ENCODE results near the gene ARMC9.

The ARMC9 gene

GRCh38 chr2:231207734-231208133 lies 9.3 kb downstream of the ARMC9 start:
- no peak for DNase-seq

- DNase-seq: no peak
These were observed 12.4 kb downstream of the ARMC9 start for GRCh38 chr2:231210782-231211181.

DNA sequence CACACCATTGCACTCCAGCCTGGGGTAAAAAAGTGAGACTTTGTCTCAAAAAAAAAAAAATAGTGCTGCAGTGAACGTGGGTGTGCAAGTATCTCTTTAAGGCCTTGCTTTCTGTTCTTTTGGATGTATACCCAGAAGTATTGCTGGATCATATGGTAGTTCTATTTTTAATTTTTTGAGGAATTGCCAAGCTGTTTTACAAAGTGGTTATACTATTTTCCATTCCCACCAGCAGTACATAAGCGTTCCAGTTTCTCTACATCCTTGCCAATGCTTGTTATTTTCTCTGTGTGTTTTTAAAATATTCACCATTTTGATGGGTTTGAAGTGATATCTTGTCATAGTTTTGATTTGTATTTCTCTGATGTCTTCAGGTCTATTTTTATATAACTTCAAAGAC lies 13.1 kb downstream of the ARMC9 start:
- DNase-seq: no peak

DNA sequence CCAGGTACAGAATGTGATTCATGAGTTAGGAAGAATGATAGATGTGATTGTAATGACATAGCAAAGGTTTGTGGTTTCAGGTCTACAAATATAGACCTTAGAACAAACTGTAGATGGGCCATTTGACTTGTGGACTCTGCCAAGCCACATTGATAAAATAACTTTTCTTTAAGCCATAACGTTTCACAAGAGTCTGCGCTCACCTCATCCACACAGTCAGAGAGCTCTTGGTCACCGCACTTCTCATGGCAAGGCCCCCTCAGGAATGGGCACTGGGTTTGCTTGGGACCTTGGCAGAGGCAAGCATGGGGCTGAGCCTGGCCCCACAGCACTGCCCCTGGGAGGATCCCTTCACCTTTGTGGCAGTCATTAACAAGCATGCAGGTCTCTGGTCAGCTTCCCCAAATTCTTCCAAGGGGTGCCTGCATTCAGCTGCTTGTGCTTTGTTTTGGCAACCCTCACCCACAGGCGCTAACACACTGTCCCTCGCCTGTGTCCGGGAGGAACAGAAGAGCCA lies 14.0 kb downstream of the ARMC9 start:
- no peak for DNase-seq

DNA sequence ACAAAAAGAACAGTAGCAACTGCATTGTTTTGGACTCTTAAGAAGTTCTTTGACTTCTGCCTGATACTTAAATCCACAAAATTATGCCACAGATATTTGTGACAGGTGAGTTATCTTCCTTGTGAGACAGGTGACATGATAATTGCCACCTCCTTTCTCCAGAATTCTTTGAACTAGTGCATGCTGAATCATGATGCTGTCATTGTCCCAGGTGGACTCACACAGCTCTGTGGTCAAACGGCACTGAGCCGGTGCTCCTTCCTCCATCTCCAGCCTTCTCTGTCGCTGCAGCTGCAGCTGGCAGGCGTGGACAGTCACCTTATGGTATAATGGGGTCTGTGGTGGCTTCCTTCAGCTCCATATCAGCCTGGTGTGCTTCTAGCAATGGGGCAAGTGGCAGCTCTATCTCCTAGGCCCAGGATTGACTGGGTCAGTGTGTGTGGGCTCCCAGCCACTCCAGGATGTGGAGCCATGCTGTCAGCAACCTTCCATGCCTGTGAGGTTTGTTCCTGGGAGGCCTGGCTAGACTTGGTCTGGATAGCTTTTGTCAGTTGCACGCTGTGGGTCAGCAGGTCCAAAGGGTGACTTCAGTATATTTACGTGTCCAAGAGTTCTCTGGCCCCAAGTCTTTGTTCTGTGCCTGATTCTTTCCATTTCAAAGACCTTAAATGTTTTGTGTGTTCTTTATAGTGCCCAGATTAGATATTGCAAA lies 15.7 kb downstream of the ARMC9 start:
- DNase-seq: no peak

GRCh38 chr2:231218366-231218765 lies 19.9 kb downstream of the ARMC9 start:
- no peak for DNase-seq

DNA sequence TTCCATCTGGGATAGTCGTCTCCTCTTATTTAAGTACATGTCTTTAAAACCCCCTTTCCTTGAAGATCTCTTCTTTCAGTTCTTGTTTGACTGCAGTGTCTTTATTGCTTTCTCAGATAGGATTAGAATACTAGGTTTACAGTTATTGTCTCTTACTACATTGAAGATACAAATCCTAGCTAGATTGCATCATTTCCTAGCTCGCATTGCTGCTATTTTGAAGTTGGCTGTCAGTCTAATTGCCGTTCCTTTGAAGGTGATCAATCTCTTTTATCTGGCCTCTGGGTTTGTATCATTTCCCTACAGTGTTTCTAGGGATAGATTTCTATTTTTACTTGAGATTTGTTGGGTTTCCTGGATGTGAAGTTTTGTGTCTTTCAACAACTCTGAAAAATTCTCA lies 20.9 kb downstream of the ARMC9 start:
- DNase-seq: no peak

DNA sequence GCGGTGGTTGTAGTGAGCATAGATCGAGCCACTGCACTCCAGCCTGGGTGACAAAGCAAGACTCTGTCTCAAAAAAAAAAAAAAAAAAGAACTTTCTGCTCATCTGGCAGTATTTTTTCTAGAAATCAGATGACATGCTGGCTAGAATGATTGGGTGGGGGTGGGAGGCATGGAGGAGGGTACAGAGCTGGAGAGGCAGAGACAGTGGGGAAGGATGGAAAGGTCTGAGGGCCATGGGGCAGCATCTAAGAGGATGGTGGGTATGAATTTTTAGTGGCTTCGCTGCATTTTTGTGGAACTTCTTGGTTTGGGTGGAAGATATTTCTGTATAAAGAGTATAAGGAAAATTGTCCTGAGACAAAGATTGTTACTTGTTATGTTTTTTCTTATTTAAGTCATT lies 23.3 kb downstream of the ARMC9 start:
- DNase-seq: no peak

DNA sequence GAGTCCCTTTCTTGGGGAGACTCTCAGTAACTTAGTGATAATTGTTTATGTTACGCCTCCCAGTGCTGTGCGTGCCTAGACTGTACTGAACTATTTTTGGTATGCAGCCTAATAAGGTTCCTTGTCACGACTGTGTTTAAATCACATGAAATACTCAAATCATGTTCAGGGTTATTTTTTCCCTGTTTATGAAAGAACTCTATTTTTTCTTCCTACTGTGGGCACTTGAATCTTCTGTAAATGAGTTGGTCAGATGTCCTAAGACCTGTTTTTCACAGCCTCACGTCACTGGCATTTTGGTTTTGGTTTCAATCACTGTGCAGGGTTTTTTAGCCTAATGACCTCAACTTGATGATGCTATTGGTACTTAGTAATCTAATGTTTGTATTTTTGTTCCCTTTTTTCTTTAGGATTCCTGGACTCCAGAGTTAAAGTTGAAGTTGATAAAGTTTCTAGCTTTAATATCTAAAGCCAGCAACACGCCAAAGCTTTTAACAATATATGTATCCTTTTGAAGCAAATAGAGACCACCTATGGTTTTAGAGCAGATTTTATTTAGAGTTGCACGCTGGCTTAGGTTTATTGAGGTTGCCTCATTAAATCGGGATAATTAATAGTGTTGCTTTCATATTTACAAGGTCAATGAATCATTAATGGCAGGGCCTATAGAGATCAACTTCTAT lies 24.0 kb downstream of the ARMC9 start:
- DNase-seq: no peak

DNA sequence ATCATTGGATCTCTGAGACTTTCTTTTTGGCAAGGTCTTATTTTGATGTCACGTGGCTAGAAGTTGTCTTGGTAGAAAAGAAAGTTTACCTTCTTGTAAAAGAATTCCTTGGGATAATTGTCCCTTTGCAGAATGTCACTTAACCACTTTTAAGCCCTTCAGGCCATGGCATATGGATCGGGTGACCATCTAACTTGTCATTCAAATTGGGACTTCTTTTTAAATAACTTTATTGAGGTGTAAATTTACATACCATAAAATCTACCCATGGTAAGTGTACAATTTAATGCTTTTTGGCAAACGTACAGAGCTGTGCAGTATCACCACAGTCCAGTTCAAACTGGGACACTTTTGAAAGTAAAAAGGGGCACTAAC lies 24.6 kb downstream of the ARMC9 start:
- DNase-seq: no peak

- DNase-seq: no peak
These were observed 25.1 kb downstream of the ARMC9 start for GRCh38 chr2:231223458-231223976.

GRCh38 chr2:231227310-231228162 lies 29.1 kb downstream of the ARMC9 start:
- peak; percentile 6 to 19 for DNase-seq

GRCh38 chr2:231228223-231228622 lies 29.8 kb downstream of the ARMC9 start:
- DNase-seq: no peak

DNA sequence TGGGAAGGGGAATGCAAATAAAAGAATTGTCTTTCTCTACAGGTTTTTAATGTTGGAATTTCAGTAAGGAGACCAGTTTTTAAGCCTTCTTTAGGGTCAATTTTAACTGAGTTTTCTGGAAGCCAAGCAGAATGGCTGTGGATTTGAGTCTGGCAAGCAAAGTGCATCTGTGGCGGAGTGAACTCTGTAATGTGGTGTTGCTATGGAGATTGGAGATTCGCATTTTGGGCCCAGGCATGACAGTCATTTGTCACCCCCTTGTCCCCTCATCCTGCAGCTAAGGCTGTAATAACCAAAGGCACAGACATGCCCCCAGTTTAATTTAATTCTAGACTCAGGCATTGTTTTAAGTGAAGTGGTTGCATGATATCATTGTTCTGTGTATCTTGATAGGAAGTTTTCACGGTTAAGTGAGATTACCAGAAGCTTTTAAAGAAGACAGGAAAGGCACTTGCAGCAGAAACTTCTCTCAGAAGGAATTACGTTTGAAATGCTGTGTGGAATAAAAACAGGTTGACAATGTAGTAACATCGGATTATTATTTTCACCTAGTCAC lies 30.6 kb downstream of the ARMC9 start:
- no peak for DNase-seq

DNA sequence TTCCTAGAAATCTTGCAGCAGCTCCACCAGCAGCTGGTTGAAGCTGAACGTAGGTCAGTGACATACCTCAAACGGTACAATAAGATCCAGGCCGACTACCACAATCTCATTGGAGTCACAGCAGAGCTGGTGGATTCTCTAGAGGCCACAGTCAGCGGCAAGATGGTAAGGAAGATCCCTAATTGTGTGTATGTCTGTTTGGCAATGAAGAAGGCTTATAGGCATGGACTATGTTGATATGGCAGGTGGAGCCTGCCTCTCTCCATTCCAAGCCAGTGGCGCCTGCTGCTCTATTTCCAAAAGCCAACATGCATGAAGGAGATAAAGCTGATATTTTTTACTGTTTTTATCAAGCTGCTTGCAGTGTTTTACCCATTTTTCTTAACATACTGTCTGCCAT lies 36.8 kb downstream of the ARMC9 start:
- DNase-seq: no peak

DNA sequence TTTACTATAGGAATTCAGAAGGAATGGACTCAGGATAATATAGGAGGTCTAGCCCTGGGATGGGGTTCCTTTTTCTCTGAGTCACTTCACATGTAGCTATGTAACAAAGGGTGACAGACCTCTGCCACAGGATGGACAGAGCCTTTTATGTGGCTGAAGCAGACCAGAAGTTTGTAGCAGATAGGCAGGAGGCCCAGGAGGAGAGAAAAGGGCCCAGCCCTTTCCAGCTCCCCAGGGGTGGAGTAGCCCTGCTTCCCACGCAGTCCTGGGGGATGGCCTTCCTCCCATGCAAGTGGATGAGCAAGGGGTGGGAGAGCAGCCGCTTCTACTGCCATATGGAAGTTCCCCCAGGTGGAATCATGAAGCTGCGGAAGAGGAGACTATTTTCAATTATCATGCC lies 40.3 kb downstream of the ARMC9 start:
- no peak for DNase-seq

DNA sequence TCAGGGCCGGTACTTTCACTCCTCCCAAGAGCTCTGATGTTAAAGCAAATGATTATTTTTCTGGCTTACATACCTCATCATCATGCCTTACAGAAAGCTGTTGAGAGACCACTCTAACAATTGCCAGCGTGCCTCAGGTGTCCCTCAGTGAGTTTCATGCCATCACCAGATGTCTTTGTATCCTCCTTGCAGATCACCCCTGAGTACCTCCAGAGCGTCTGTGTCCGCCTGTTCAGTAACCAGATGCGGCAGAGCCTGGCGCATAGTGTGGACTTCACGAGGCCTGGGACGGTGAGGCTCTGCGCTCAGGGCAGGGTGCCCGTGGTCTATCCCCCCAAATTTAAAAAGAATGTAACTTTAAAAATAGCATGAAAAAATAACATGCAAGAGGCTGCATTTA lies 41.3 kb downstream of the ARMC9 start:
- DNase-seq: no peak

DNA sequence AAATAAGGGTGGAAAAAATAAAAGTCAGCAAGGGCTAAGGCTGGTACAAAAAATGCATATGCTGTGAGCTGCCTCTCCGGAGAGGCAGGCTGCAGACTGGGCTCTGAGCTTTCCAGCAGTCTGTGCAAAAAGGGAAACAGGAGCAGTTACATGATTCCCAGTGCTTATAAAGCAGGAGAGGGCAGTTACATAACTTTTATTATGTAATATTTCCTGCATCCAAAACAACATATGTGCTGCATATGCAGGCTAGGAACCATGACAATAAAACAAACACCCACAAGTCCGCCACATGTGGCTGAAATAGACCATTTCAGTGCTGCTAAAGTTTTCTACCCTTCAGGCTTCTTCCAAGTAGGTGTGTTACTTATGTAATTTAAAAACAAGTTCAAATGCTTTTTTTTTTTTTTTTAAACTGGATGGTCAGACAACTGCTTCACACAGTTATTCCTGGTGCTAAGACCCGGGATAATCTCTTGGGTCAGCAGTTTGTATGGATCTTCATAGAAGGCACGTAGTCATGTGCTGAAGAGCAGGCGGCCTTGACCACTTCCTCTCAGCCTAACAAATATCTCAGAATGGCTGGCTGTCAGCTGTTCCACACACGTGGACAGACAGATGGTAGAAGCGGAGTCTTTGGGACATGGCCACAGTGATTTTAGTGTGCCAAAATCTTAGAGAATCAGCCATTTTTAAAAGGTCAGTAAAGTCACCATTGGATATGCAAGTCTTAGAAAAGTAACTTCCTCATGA lies 43.5 kb downstream of the ARMC9 start:
- no peak for DNase-seq

DNA sequence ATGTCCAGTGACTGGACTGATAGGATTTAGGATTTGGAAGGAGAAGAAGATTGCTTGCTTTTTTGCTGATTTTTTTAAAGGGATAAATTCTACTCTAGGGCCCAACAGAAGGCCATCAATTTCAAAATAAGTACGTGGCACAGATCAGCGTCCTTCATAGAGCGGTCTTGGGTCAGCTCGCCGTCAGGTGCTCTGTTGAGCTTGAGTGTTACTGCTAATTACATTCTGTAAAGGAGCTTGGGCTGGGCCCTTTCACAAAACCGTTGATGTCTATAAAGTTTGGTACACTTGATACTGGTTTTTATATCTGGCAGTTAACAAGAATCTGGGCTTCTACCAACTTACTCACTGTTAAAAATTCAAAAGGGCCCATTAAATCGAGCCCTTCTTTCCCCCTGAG lies 45.4 kb downstream of the ARMC9 start:
- DNase-seq: no peak

GRCh38 chr2:231244382-231245248 lies 46.2 kb downstream of the ARMC9 start:
- no peak for DNase-seq
